Progenitor cell of endocrine pancreas (in vitro differentiated cells): ENCODE results near the gene ESYT2. TPM values are rescaled to one million over a fixed set of nuclear protein-coding genes. Genes with fewer than 3 reads are reported as not detected.

Source experiments
- DNase-seq: peaks from one replicate; pipeline ENCODE4 v3.0.0; 2021; ENCODE audit warnings: low spot score; ENCODE audit not compliant: unreplicated experiment
- H3K27ac Mint-ChIP-seq: 2 replicates; pipeline ENCODE4 v1.8.0; 2021; ENCODE audit warnings: mild to moderate bottlenecking, moderate library complexity, mixed read lengths
- H3K27me3 Mint-ChIP-seq: 2 replicates; pipeline ENCODE4 v1.8.0; 2021; ENCODE audit warnings: mixed read lengths
- H3K36me3 Mint-ChIP-seq: 2 replicates; pipeline ENCODE4 v1.8.0; 2022; ENCODE audit warnings: mixed read lengths; ENCODE audit not compliant: insufficient read depth
- H3K4me1 Mint-ChIP-seq: 2 replicates; pipeline ENCODE4 v1.8.0; 2021; ENCODE audit warnings: low read depth, mixed read lengths
- H3K4me3 Mint-ChIP-seq: 2 replicates; pipeline ENCODE4 v1.8.0; 2021; ENCODE audit warnings: low read depth, mild to moderate bottlenecking, moderate library complexity, mixed read lengths
- H3K9me3 Mint-ChIP-seq: 2 replicates; pipeline ENCODE4 v1.8.0; 2021; ENCODE audit warnings: low read depth, mixed read lengths
- CTCF ChIP-seq: fragments of 200-600 bp; sonication (generic); IDR thresholded peaks from one replicate; pipeline ENCODE4 v1.5.0; 2021; ENCODE audit warnings: antibody characterized with exemption, mild to moderate bottlenecking; ENCODE audit not compliant: unreplicated experiment
- total RNA-seq: library from RNA; stranded (reverse); gene quantifications from 2 replicates; pipeline ENCODE4 v1.2.1, GENCODE V29; 2021

Gene ESYT2
- total RNA-seq, 1 donor from 2014 or later, result 29.4 TPM

GRCh38 chr7:158733220-158733519 is 96.1 kb downstream of the ESYT2 start:
- Mint-ChIP-seq H3K27ac (no peak overlapping the region), H3K27me3 (no peaks in the 10 kb centered on the region), H3K36me3 (peaks cover 10% of the 10 kb centered on the region), H3K4me1 (no peaks in the 10 kb centered on the region), H3K4me3 (no peak overlapping the region), H3K9me3 (no peaks in the 10 kb centered on the region)
- TF ChIP-seq CTCF, result no peak
- no peak for DNase-seq

- Mint-ChIP-seq H3K27ac (no peak overlapping the region), H3K9me3 (no peaks in the 10 kb centered on the region), H3K27me3 (no peaks in the 10 kb centered on the region), H3K4me1 (no peaks in the 10 kb centered on the region), H3K4me3 (no peak overlapping the region), H3K36me3 (peaks cover 10% of the 10 kb centered on the region)
- no peak for DNase-seq
- peak; percentile 6 for TF ChIP-seq CTCF
These were observed 96.7 kb downstream of the ESYT2 start for GRCh38 chr7:158732494-158733219.

GRCh38 chr7:158731761-158732160 is 97.5 kb downstream of the ESYT2 start:
- no peak for TF ChIP-seq CTCF
- H3K4me1 Mint-ChIP-seq, result no peaks in the 10 kb centered on the region
- H3K36me3 Mint-ChIP-seq, result peaks cover 7% of the 10 kb centered on the region
- H3K27ac Mint-ChIP-seq, result no peak overlapping the region
- no peaks in the 10 kb centered on the region for H3K9me3 Mint-ChIP-seq
- DNase-seq, result no peak
- H3K4me3 Mint-ChIP-seq, result no peak overlapping the region
- no peaks in the 10 kb centered on the region for H3K27me3 Mint-ChIP-seq

- Mint-ChIP-seq H3K36me3 (peaks cover 7% of the 10 kb centered on the region), H3K27ac (peak overlapping the region; percentile 27)
- no peak for TF ChIP-seq CTCF
These were observed 98.6 kb downstream of the ESYT2 start for GRCh38 chr7:158730383-158731346.

GRCh38 chr7:158729646-158730382 is 99.5 kb downstream of the ESYT2 start:
- H3K4me1 Mint-ChIP-seq, result no peaks in the 10 kb centered on the region
- H3K27me3 Mint-ChIP-seq, result no peaks in the 10 kb centered on the region
- no peaks in the 10 kb centered on the region for H3K9me3 Mint-ChIP-seq
- no peak for DNase-seq
- no peak overlapping the region for H3K4me3 Mint-ChIP-seq
- no peak for TF ChIP-seq CTCF
- peaks cover 5% of the 10 kb centered on the region for H3K36me3 Mint-ChIP-seq
- peak overlapping the region; percentile 27 for H3K27ac Mint-ChIP-seq

More at GRCh38 chr7:158730383-158731346, 98.6 kb downstream of the ESYT2 start:
- H3K4me3 Mint-ChIP-seq, result no peak overlapping the region
- H3K4me1 Mint-ChIP-seq, result no peaks in the 10 kb centered on the region
- no peak for DNase-seq
- no peaks in the 10 kb centered on the region for H3K9me3 Mint-ChIP-seq
- H3K27me3 Mint-ChIP-seq, result no peaks in the 10 kb centered on the region
